ENCODE results near the gene ETV6. TPM values are rescaled to one million over a fixed set of nuclear protein-coding genes. Genes with fewer than 3 reads are reported as not detected.

ETV6 gene
- total RNA-seq, 4 donors from 2014 or later: 17.2 to 28.2 (median 19.3) TPM

DNA sequence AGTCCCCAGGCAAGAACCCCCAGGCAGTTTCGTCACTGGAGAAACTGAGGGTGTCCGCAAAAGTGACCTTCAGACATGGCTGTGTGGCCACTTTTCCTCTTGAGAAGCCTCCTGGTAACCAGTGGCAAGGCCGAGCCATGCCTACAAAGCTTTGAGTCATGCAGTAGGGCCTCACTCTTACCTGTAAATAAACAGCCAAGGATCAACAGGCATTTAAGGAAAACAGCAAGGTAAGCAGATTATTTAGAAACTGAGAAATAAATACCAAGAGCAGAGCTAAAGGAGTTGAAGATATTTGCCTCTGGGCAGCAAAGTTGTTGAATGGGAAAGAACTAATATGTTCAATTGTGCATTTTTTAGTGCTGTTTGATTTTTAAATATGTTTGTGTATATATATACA lies 280.2 kb downstream of the ETV6 start:
- TF ChIP-seq, protein P1, sequence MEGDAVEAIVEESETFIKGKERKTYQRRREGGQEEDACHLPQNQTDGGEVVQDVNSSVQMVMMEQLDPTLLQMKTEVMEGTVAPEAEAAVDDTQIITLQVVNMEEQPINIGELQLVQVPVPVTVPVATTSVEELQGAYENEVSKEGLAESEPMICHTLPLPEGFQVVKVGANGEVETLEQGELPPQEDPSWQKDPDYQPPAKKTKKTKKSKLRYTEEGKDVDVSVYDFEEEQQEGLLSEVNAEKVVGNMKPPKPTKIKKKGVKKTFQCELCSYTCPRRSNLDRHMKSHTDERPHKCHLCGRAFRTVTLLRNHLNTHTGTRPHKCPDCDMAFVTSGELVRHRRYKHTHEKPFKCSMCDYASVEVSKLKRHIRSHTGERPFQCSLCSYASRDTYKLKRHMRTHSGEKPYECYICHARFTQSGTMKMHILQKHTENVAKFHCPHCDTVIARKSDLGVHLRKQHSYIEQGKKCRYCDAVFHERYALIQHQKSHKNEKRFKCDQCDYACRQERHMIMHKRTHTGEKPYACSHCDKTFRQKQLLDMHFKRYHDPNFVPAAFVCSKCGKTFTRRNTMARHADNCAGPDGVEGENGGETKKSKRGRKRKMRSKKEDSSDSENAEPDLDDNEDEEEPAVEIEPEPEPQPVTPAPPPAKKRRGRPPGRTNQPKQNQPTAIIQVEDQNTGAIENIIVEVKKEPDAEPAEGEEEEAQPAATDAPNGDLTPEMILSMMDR (IDR thresholded peaks at IDR 0.05; ENCODE audit: low read depth): no peak

DNA sequence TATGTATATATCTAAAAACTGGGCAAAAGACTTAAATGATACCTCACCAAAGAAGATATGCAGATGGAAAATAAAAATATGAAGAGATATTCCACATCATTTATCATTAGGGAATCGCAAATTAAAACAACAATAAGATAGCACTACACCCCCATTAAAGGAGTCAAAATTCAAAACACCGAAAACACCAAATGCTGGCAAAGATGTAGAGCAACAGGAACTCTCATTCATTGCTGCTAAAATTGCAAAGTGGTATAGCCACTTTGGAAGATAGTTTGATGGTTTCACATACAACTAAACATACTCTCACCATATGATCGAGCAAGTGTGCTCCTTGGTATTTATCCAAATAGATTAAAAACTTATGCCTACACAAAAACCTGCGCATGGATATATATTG lies 289.7 kb downstream of the ETV6 start:
- TF ChIP-seq, protein P1 (IDR thresholded peaks at IDR 0.05; ENCODE audit: low read depth): no peak

DNA sequence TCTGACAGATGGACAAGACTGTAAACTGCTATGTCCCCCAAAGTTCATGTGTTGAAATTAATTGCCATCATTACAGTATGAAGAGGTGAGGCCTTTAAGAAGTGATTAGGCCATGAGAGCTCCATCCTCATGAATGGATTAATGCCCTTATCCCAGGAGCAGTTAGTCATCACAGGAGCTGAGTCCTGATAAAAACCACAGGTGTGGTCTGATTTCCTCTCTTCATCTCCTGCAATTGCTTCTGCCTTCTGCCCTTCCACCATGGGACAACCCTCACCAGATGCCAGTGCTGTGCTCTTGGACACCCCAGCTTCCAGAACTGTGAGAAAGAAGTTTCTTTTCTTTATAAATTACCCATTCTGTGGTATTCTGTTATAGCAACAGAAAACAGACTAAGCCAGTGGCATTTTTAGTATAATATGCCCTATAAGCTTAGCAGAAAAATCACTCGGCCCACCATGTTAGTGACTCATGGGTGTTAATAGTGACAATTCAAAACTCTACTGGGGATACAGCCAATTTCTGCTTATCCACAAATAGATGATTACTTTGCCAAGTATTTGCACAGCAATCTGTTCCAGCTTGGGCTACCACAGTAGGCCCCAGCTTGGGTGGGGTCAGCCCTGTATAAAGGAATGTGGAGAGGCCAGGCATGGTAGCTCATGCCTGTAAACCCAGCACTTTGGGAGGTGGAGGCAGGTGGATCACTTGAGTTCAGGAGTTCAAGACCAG lies 292.3 kb downstream of the ETV6 start:
- TF ChIP-seq, protein P1 (IDR thresholded peaks at IDR 0.05; ENCODE audit: low read depth): no peak

DNA sequence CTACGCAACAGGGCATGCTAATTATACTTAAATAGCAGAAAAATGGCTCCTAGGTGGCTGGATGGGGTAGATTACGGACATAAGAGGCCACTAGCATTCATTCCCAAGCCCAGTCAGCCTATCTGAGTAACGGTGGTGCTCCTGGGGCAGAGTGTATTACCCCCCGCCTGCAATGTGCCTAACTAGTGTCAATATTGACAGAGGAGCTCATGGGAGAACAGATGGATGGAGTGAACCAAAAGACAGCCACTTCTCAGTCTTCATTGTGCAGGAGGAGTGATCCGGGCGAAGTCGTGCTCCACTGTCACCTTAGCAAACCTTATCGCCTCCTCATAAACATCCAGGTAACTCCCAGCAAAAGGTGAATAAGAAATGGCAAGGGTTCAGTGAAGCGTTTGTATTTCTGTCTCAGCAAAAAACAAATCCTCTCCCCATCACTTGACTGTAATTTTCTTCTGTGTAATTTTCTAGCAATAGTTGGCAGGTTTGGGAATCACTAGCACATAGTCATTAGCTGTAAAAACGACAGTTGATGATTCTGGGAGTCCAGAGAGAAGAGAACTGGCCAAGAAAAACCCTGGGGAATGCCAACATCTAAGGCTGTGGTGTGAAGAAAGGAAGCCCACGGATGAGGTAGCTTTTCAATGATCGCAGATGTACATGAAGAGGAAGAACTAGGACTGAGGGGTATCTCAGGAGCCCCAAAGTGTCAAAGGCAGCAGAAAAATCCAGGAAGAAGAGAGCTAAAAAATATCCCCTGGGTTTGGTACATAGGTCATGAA lies 294.6 kb downstream of the ETV6 start:
- TF ChIP-seq, protein P1 (IDR thresholded peaks at IDR 0.05; ENCODE audit: low read depth): no peak
